ENCODE data around the gene ZCCHC24. TPM values are rescaled to one million over a fixed set of nuclear protein-coding genes. Genes with fewer than 3 reads are reported as not detected.

ZCCHC24 gene
- total RNA-seq, 2 experiments from 2014 or later = 0.98 to 2.2 TPM

- CTCF ChIA-PET (ENCODE audit: unreplicated experiment) = no interaction called here
These were observed 47.7 kb downstream of the ZCCHC24 start for GRCh38 chr10:79397575-79398303.

GRCh38 chr10:79397051-79397450 lies 48.4 kb downstream of the ZCCHC24 start:
- Histone ChIP-seq H3K4me1 (ENCODE audit: insufficient read depth, low read length, poor library complexity, severe bottlenecking) (no peaks in the 10 kb centered on the region), H3K27ac (ENCODE audit: low read depth, low read length, poor library complexity, severe bottlenecking) (no peak overlapping the region), H3K79me2 (ENCODE audit: insufficient read depth, low read depth, low read length) (no peaks in the 10 kb centered on the region), H3K36me3 (ENCODE audit: insufficient read depth, low read length) (no peaks in the 10 kb centered on the region), H3K4me3 (ENCODE audit: low read depth, low read length, poor library complexity, severe bottlenecking) (no peak overlapping the region), H3K4me2 (ENCODE audit: low read length) (no peak overlapping the region), H2AFZ (ENCODE audit: low read length) (no peak overlapping the region), H4K20me1 (ENCODE audit: insufficient read depth, low read length) (no peaks in the 10 kb centered on the region), H3K9me3 (ENCODE audit: low read length) (no peaks in the 10 kb centered on the region), H3K9me2 (ENCODE audit: insufficient read depth, low read length) (no peaks in the 10 kb centered on the region)
- ChIA-PET CTCF (ENCODE audit: unreplicated experiment) (no interaction called here), POLR2A (no interaction called here)
- intact Hi-C loops (cut with micrococcal nuclease; ENCODE audit: unreplicated experiment) = no loop called here
- no TSS peak for BruUV-seq (replicated peaks)
- DNase-seq (ENCODE audit: low spot score) = no peak
- TF ChIP-seq EZH2phosphoT487 (IDR thresholded peaks at IDR 0.05; ENCODE audit: borderline replicate concordance, low read depth, low read length) (no peak), CTCF (conservative IDR thresholded peaks at IDR 0.05; ENCODE audit: low read length) (no peak)

More at GRCh38 chr10:79397575-79398303, 47.7 kb downstream of the ZCCHC24 start:
- intact Hi-C loops (cut with micrococcal nuclease; ENCODE audit: unreplicated experiment) = no loop called here
- H3K4me2 ChIP-seq (ENCODE audit: low read length) = no peak overlapping the region
- no peaks in the 10 kb centered on the region for H3K9me2 ChIP-seq (ENCODE audit: insufficient read depth, low read length)
- H3K4me1 ChIP-seq (ENCODE audit: insufficient read depth, low read length, poor library complexity, severe bottlenecking) = no peaks in the 10 kb centered on the region
- H2AFZ ChIP-seq (ENCODE audit: low read length) = no peak overlapping the region
- H4K20me1 ChIP-seq (ENCODE audit: insufficient read depth, low read length) = no peaks in the 10 kb centered on the region
- POLR2A ChIA-PET = no interaction called here
- no peak overlapping the region for H3K27ac ChIP-seq (ENCODE audit: low read depth, low read length, poor library complexity, severe bottlenecking)
- H3K36me3 ChIP-seq (ENCODE audit: insufficient read depth, low read length) = no peaks in the 10 kb centered on the region
- no peak for DNase-seq (ENCODE audit: low spot score)
- no TSS peak for BruUV-seq (replicated peaks)
- no peak overlapping the region for H3K4me3 ChIP-seq (ENCODE audit: low read depth, low read length, poor library complexity, severe bottlenecking)
- H3K9me3 ChIP-seq (ENCODE audit: low read length) = no peaks in the 10 kb centered on the region
- no peak for TF ChIP-seq EZH2phosphoT487 (IDR thresholded peaks at IDR 0.05; ENCODE audit: borderline replicate concordance, low read depth, low read length)
- TF ChIP-seq CTCF (conservative IDR thresholded peaks at IDR 0.05; ENCODE audit: low read length) = no peak
- no peaks in the 10 kb centered on the region for H3K79me2 ChIP-seq (ENCODE audit: insufficient read depth, low read depth, low read length)

- POLR2A ChIA-PET = no interaction called here
- Histone ChIP-seq H3K27ac (ENCODE audit: low read depth, low read length, poor library complexity, severe bottlenecking) (no peak overlapping the region), H3K9me2 (ENCODE audit: insufficient read depth, low read length) (no peaks in the 10 kb centered on the region), H3K4me1 (ENCODE audit: insufficient read depth, low read length, poor library complexity, severe bottlenecking) (no peaks in the 10 kb centered on the region), H3K4me3 (ENCODE audit: low read depth, low read length, poor library complexity, severe bottlenecking) (no peak overlapping the region), H3K36me3 (ENCODE audit: insufficient read depth, low read length) (no peaks in the 10 kb centered on the region), H3K4me2 (ENCODE audit: low read length) (no peak overlapping the region), H3K79me2 (ENCODE audit: insufficient read depth, low read depth, low read length) (no peaks in the 10 kb centered on the region), H2AFZ (ENCODE audit: low read length) (no peak overlapping the region), H3K9me3 (ENCODE audit: low read length) (no peaks in the 10 kb centered on the region), H4K20me1 (ENCODE audit: insufficient read depth, low read length) (no peaks in the 10 kb centered on the region)
- DNase-seq (ENCODE audit: low spot score) = no peak
- BruUV-seq (replicated peaks) = no TSS peak
- CTCF ChIA-PET (ENCODE audit: unreplicated experiment) = no interaction called here
- intact Hi-C loops (cut with micrococcal nuclease; ENCODE audit: unreplicated experiment) = no loop called here
- TF ChIP-seq EZH2phosphoT487 (IDR thresholded peaks at IDR 0.05; ENCODE audit: borderline replicate concordance, low read depth, low read length) (no peak), CTCF (conservative IDR thresholded peaks at IDR 0.05; ENCODE audit: low read length) (no peak)
These were observed 48.9 kb downstream of the ZCCHC24 start for GRCh38 chr10:79396520-79396919.

Measured in OCI-LY7 (cell line).